Effector CD4-positive, alpha-beta T cell (primary cell): ENCODE measurements around the gene CD248.
A peak's percentile ranks its signal among the peaks of the same experiment; 100 is the strongest.
"Not testable (repeated sequence)": the region's sequence is repeated elsewhere in the genome, so short reads cannot be mapped to it uniquely, and the experiment has no call there.

Experiments
- DNase-seq: peaks from one replicate; pipeline ENCODE4 v3.0.0-alpha.2; 2020

The CD248 gene

GRCh38 chr11:66312549-66313320 is 4.1 kb downstream of the CD248 start:
- DNase-seq = peak; percentile 99

- DNase-seq = peak; percentile 96
These were observed 4.8 kb downstream of the CD248 start for GRCh38 chr11:66311965-66312548.

GRCh38 chr11:66311470-66311964 is 5.3 kb downstream of the CD248 start:
- no peak for DNase-seq

- not testable (repeated sequence) for DNase-seq
These were observed 5.9 kb downstream of the CD248 start for GRCh38 chr11:66310803-66311440.

GRCh38 chr11:66310324-66310723 is 6.5 kb downstream of the CD248 start:
- DNase-seq = no peak

- DNase-seq = no peak
These were observed 7.4 kb downstream of the CD248 start for GRCh38 chr11:66309475-66309874.

- DNase-seq = no peak
These were observed 14.2 kb downstream of the CD248 start for GRCh38 chr11:66302656-66303055.

- DNase-seq = no peak
These were observed 17.7 kb downstream of the CD248 start for GRCh38 chr11:66299186-66299585.

GRCh38 chr11:66297610-66298009 is 19.2 kb downstream of the CD248 start:
- no peak for DNase-seq

GRCh38 chr11:66294626-66295620 is 21.9 kb downstream of the CD248 start:
- no peak for DNase-seq

GRCh38 chr11:66293777-66294625 is 22.8 kb downstream of the CD248 start:
- no peak for DNase-seq

- no peak for DNase-seq
These were observed 23.5 kb downstream of the CD248 start for GRCh38 chr11:66293352-66293751.

- DNase-seq = no peak
These were observed 24.1 kb downstream of the CD248 start for GRCh38 chr11:66292543-66293332.

GRCh38 chr11:66291706-66292542 is 24.9 kb downstream of the CD248 start, which contains the start of gene TMEM151A:
TSS of gene TMEM151A (plus strand) at chr11:66291894. CDS start at chr11:66292014, 120 bp downstream.
- DNase-seq = no peak

GRCh38 chr11:66291303-66291705 is 25.5 kb downstream of the CD248 start:
- no peak for DNase-seq

- no peak for DNase-seq
These were observed 26.6 kb downstream of the CD248 start for GRCh38 chr11:66290330-66290621.

- peak; percentile 70 for DNase-seq
These were observed 27.1 kb downstream of the CD248 start for GRCh38 chr11:66289548-66290329.

GRCh38 chr11:66288671-66289547 is 27.9 kb downstream of the CD248 start, which contains the start of gene YIF1A:
TSS of gene YIF1A (minus strand) at chr11:66289143. CDS start at chr11:66288985, 158 bp downstream.
- peak; percentile 98 for DNase-seq
